Loucy (cell line): ENCODE measurements around the gene SMIM3.
A peak's percentile ranks its signal among the peaks of the same experiment; 100 is the strongest.

Source experiments
- H2AFZ ChIP-seq: fragments of 200-600 bp; sonication (generic); 2 replicates; pipeline ENCODE4 v1.6.0; 2016; ENCODE audit warnings: antibody characterized with exemption, mild to moderate bottlenecking, low read length, moderate library complexity
- H3F3A ChIP-seq: fragments of 200-600 bp; 2 replicates; pipeline ENCODE4 v1.6.0; 2016; ENCODE audit warnings: antibody characterized with exemption, low read depth, mild to moderate bottlenecking
- H3K27me3 ChIP-seq: fragments of 200-600 bp; sonication (generic); 2 replicates; pipeline ENCODE4 v1.6.1; 2014; ENCODE audit warnings: low read length, mild to moderate bottlenecking; ENCODE audit not compliant: insufficient read depth, poor library complexity, severe bottlenecking
- H3K36me3 ChIP-seq: fragments of 200-600 bp; sonication (generic); 2 replicates; pipeline ENCODE4 v1.6.1; 2016; ENCODE audit warnings: low read length; ENCODE audit not compliant: insufficient read depth
- H3K4me1 ChIP-seq: fragments of 200-600 bp; sonication (generic); 2 replicates; pipeline ENCODE4 v1.5.1; 2014; ENCODE audit warnings: low read length, mild to moderate bottlenecking; ENCODE audit not compliant: insufficient read depth, poor library complexity, severe bottlenecking
- H3K4me2 ChIP-seq: fragments of 200-600 bp; sonication (generic); 2 replicates; pipeline ENCODE4 v1.6.0; 2014; ENCODE audit warnings: antibody characterized with exemption, low read length, low read depth, mild to moderate bottlenecking; ENCODE audit not compliant: poor library complexity, severe bottlenecking
- H3K4me3 ChIP-seq: fragments of 200-600 bp; sonication (generic); 2 replicates; pipeline ENCODE4 v1.5.1; 2014; ENCODE audit warnings: low read length, mild to moderate bottlenecking, mixed read lengths; ENCODE audit not compliant: poor library complexity, severe bottlenecking
- H3K79me2 ChIP-seq: fragments of 200-600 bp; sonication (generic); 2 replicates; pipeline ENCODE4 v1.6.1; 2014; ENCODE audit warnings: low read length; ENCODE audit not compliant: insufficient read depth
- H3K9ac ChIP-seq: fragments of 200-600 bp; sonication (generic); 2 replicates; pipeline ENCODE4 v1.6.0; 2014; ENCODE audit warnings: mild to moderate bottlenecking, low read depth, low read length, moderate library complexity; ENCODE audit not compliant: poor library complexity, severe bottlenecking
- H3K9me2 ChIP-seq: fragments of 200-600 bp; sonication (generic); replicated peaks from 2 replicates; pipeline ENCODE4 v1.6.1; 2016; ENCODE audit warnings: low read depth, low read length, mixed read lengths
- H3K9me3 ChIP-seq: fragments of 200-600 bp; sonication (generic); 2 replicates; pipeline ENCODE4 v1.6.1; 2014; ENCODE audit warnings: mild to moderate bottlenecking, antibody characterized with exemption, low read length, low read depth; ENCODE audit not compliant: insufficient read depth
- H4K20me1 ChIP-seq: fragments of 200-600 bp; sonication (generic); 2 replicates; pipeline ENCODE4 v1.6.0; 2014; ENCODE audit warnings: antibody characterized with exemption, low read length, mild to moderate bottlenecking; ENCODE audit not compliant: insufficient read depth, poor library complexity, severe bottlenecking
- CTCF ChIP-seq: fragments of 200-600 bp; sonication (generic); conservative IDR thresholded peaks from 2 replicates; pipeline ENCODE4 v1.5.1; 2014; ENCODE audit warnings: mild to moderate bottlenecking, antibody characterized with exemption, low read length
- EZH2phosphoT487 ChIP-seq: fragments of 200-600 bp; IDR thresholded peaks from 2 replicates; pipeline ENCODE4 v1.6.1; 2018; ENCODE audit warnings: antibody characterized with exemption, mild to moderate bottlenecking, moderate library complexity, borderline replicate concordance

Gene SMIM3

GRCh38 chr5:150774145-150774544 is 4.4 kb upstream of the SMIM3 start:
- Histone ChIP-seq H3K9me2 (no peaks in the 10 kb centered on the region), H2AFZ (no peak overlapping the region), H3F3A (no peaks in the 10 kb centered on the region; the same call in 1 of the 2 replicates), H3K27me3 (peaks cover 6% of the 10 kb centered on the region), H3K9ac (peak overlapping the region; percentile 44), H3K9me3 (0 out of 2 replicates have a peak, but pooled peaks cover 9% of the 10 kb centered on the region), H4K20me1 (no peaks in the 10 kb centered on the region), H3K4me3 (peak overlapping the region; percentile 62), H3K4me1 (peaks cover 60% of the 10 kb centered on the region), H3K4me2 (peak overlapping the region; percentile 68), H3K79me2 (peaks cover 58% of the 10 kb centered on the region), H3K36me3 (0 out of 2 replicates have a peak, but pooled peaks cover 3% of the 10 kb centered on the region)
- no peak for TF ChIP-seq EZH2phosphoT487
- no peak for TF ChIP-seq CTCF

GRCh38 chr5:150777685-150778084 is 872 bp upstream of the SMIM3 start:
- H3F3A ChIP-seq, result peaks cover 6% of the 10 kb centered on the region
- H3K4me1 ChIP-seq, result peaks cover 66% of the 10 kb centered on the region
- H3K79me2 ChIP-seq, result peaks cover 89% of the 10 kb centered on the region
- peak overlapping the region; percentile 95 for H3K4me2 ChIP-seq
- no peaks in the 10 kb centered on the region for H4K20me1 ChIP-seq
- H3K27me3 ChIP-seq, result peaks cover 7% of the 10 kb centered on the region
- H3K36me3 ChIP-seq, result peaks cover 7% of the 10 kb centered on the region; the same call in 1 of the 2 replicates
- peak overlapping the region; percentile 97 for H3K9ac ChIP-seq
- TF ChIP-seq EZH2phosphoT487, result no peak
- no peak for TF ChIP-seq CTCF
- no peaks in the 10 kb centered on the region for H3K9me2 ChIP-seq
- peak overlapping the region; percentile 94 for H3K4me3 ChIP-seq
- no peak overlapping the region for H2AFZ ChIP-seq
- H3K9me3 ChIP-seq, result no peaks in the 10 kb centered on the region

GRCh38 chr5:150778088-150778516 is 455 bp upstream of the SMIM3 start:
- peaks cover 10% of the 10 kb centered on the region for H3F3A ChIP-seq
- H3K9ac ChIP-seq, result peak overlapping the region; percentile 97
- H3K4me3 ChIP-seq, result peak overlapping the region; percentile 94
- H3K4me1 ChIP-seq, result peaks cover 69% of the 10 kb centered on the region
- peaks cover 7% of the 10 kb centered on the region; the same call in 1 of the 2 replicates for H3K36me3 ChIP-seq
- H3K9me2 ChIP-seq, result no peaks in the 10 kb centered on the region
- 0 out of 2 replicates have a peak overlapping the region, but pooled peaks have one; percentile 1 for H2AFZ ChIP-seq
- H3K27me3 ChIP-seq, result peaks cover 7% of the 10 kb centered on the region
- H3K79me2 ChIP-seq, result peaks cover 93% of the 10 kb centered on the region
- peak overlapping the region; percentile 95 for H3K4me2 ChIP-seq
- TF ChIP-seq EZH2phosphoT487 (no peak), CTCF (no peak)
- no peaks in the 10 kb centered on the region for H3K9me3 ChIP-seq
- H4K20me1 ChIP-seq, result no peaks in the 10 kb centered on the region
